HG02798 (cell line): ENCODE data around the gene C11orf42.

Experiments
- ATAC-seq: cut with Tn5 transposase; IDR thresholded peaks from one replicate; pipeline ENCODE4 v1.9.1; 2021; ENCODE audit warnings: mild to moderate bottlenecking; ENCODE audit not compliant: unreplicated experiment, poor library complexity

Gene C11orf42

GRCh38 chr11:6251990-6252473, 46.7 kb downstream of the C11orf42 start:
- ATAC-seq, result no peak

- peak; percentile 65 for ATAC-seq
Observed at GRCh38 chr11:6253197-6253596, 47.8 kb downstream of the C11orf42 start.

GRCh38 chr11:6258141-6258540, 52.8 kb downstream of the C11orf42 start:
- no peak for ATAC-seq

GRCh38 chr11:6258571-6259081, 53.3 kb downstream of the C11orf42 start:
- no peak for ATAC-seq

GRCh38 chr11:6260207-6260726, 54.9 kb downstream of the C11orf42 start:
- ATAC-seq, result no peak
